Activated B cell treated with CpG ODN at 0.5 μM for 24 hours (primary cell): ENCODE measurements around the gene TSPAN12. TPM values are rescaled to one million over a fixed set of nuclear protein-coding genes. Genes with fewer than 3 reads are reported as not detected.

Experiments used
- ATAC-seq: fragments of 200-7000 bp; cut with Tn5 transposase; one replicate; pipeline ENCODE4 v1.10.0; 2021; ENCODE audit warnings: low read depth, mild to moderate bottlenecking, moderate library complexity
- CTCF ChIA-PET: fragments of 350-600 bp; sonication (Branson Sonifier 250); formaldehyde crosslinking; loops from one replicate; lab custom pipeline; 2021; ENCODE audit warnings: antibody characterized with exemption; lab: Charles Lee
- POLR2A ChIA-PET: fragments of 350-600 bp; sonication (Branson Sonifier 250); formaldehyde crosslinking; loops from one replicate; lab custom pipeline; 2021; ENCODE audit warnings: antibody characterized with exemption; lab: Charles Lee
- DNase-seq: peaks from one replicate; pipeline ENCODE4 v3.0.0; 2022
- H3K27ac Mint-ChIP-seq: one replicate; pipeline ENCODE4 v1.8.0; 2020; ENCODE audit warnings: mixed read lengths
- H3K27me3 Mint-ChIP-seq: one replicate; pipeline ENCODE4 v1.8.0; 2021; ENCODE audit warnings: mixed read lengths
- H3K36me3 Mint-ChIP-seq: one replicate; pipeline ENCODE4 v1.8.0; 2021; ENCODE audit warnings: low read depth, mixed read lengths
- H3K4me1 Mint-ChIP-seq: one replicate; pipeline ENCODE4 v1.8.0; 2021; ENCODE audit warnings: mixed read lengths
- H3K4me3 Mint-ChIP-seq: one replicate; pipeline ENCODE4 v1.8.0; 2020; ENCODE audit warnings: mild to moderate bottlenecking, mixed read lengths
- H3K9me3 Mint-ChIP-seq: one replicate; pipeline ENCODE4 v1.8.0; 2020; ENCODE audit warnings: mixed read lengths
- intact Hi-C: fragments of 100-400 bp; cut with micrococcal nuclease; formaldehyde crosslinking; loops from one replicate; pipeline ENCODE4 v1.15.1; 2024
- total RNA-seq: library from RNA; stranded (reverse); gene quantifications from 2 replicates; pipeline ENCODE4 v1.2.3, GENCODE V29; 2022
- TF ChIP-seq, protein P1 (sequence below): fragments of 200-600 bp; IDR thresholded peaks from one replicate; pipeline ENCODE4 v1.8.0; 2022; ENCODE audit warnings: antibody characterized with exemption, mild to moderate bottlenecking

TSPAN12 gene
- total RNA-seq, 1 donor from 2014 or later, result not detected

DNA sequence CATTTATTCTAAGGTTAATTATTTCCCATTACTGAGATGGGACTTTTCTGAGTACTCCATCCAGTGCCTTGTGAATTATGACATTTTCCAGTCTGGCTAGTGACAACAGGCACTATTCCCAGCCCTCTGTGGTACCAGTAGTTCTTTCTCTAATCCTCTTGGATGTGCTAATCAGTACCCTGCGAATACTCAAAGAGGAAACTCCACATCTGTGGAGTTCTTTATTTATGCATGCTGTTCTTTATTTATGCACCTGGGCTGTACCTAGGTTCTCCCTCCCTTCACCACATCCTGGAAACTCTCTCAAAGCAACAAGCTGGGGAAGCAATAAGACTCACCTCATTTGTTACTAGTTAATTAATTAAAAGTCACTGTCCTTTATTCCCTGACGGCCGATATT is 83.5 kb downstream of the TSPAN12 start:
- intact Hi-C loops, result no loop called here
- no peak overlapping the region for H3K4me3 Mint-ChIP-seq
- CTCF ChIA-PET, result no interaction called here
- TF ChIP-seq, protein P1, sequence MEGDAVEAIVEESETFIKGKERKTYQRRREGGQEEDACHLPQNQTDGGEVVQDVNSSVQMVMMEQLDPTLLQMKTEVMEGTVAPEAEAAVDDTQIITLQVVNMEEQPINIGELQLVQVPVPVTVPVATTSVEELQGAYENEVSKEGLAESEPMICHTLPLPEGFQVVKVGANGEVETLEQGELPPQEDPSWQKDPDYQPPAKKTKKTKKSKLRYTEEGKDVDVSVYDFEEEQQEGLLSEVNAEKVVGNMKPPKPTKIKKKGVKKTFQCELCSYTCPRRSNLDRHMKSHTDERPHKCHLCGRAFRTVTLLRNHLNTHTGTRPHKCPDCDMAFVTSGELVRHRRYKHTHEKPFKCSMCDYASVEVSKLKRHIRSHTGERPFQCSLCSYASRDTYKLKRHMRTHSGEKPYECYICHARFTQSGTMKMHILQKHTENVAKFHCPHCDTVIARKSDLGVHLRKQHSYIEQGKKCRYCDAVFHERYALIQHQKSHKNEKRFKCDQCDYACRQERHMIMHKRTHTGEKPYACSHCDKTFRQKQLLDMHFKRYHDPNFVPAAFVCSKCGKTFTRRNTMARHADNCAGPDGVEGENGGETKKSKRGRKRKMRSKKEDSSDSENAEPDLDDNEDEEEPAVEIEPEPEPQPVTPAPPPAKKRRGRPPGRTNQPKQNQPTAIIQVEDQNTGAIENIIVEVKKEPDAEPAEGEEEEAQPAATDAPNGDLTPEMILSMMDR, result no peak
- H3K9me3 Mint-ChIP-seq, result no peaks in the 10 kb centered on the region
- H3K4me1 Mint-ChIP-seq, result no peaks in the 10 kb centered on the region
- DNase-seq (no peak), ATAC-seq (no peak)
- POLR2A ChIA-PET, result no interaction called here
- H3K36me3 Mint-ChIP-seq, result no peaks in the 10 kb centered on the region
- H3K27ac Mint-ChIP-seq, result no peak overlapping the region
- peaks cover 2% of the 10 kb centered on the region for H3K27me3 Mint-ChIP-seq

DNA sequence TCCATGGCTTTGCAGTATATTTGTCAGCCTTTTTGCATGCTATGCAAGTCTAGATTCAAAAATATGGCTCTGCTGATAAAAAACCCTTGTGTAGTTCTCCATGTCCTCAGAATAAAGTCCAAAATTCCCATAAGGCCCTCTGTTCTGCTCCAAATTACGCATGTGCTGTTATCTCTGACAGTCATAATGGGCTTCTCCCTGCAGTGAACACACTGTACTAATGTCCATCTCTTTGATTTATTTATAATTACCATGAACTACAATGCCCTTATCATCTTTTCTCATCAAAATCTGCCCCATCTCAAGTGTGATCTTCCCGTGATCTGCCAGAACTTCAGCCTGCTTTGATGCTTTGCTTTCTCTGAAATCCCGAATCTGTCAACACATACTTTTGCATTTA is 87.7 kb downstream of the TSPAN12 start:
- no peaks in the 10 kb centered on the region for H3K36me3 Mint-ChIP-seq
- ChIA-PET POLR2A (no interaction called here), CTCF (no interaction called here)
- intact Hi-C loops, result no loop called here
- ATAC-seq, result no peak
- H3K4me3 Mint-ChIP-seq, result no peak overlapping the region
- H3K9me3 Mint-ChIP-seq, result no peaks in the 10 kb centered on the region
- no peak overlapping the region for H3K27ac Mint-ChIP-seq
- no peak for DNase-seq
- H3K4me1 Mint-ChIP-seq, result no peaks in the 10 kb centered on the region
- TF ChIP-seq, protein P1, result no peak
- H3K27me3 Mint-ChIP-seq, result no peaks in the 10 kb centered on the region

DNA sequence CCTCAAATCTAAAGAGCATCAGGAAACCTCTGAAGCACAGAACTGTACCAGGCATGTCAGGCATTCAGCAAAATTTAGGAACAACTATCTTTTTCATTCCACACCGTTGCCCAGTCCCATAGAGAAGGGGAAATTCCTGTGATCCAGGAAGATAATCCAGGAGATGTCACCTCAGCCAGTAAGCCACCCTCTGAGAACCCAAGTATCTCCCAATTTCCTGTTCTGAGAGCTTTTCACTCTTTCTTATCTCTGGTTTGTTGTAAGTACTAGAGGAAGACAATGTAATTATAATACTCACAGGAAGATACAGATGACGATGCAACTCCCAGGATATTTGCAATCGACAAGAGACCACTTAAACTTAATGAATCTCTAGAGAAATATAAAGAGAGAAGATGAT is 97.1 kb downstream of the TSPAN12 start:
- no peak for DNase-seq

DNA sequence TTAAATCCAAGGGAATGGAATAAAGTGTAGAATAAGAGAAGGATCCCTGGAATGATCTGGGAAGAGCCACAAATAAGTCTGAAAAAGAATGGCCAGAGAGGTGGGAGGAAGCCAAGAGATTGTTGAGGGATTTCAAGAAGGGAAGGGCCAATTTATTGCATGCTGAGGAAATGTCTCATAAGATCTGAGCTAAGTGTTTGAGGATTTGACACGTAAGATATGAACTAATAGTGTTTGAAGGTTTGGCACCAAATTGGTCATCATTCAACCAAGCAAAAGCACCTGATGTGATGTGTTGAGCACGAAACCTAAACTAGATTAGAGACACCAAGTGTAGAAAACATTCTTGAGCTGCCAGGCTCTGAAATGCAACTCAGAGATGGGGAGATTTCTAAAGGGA is 97.9 kb downstream of the TSPAN12 start:
- no peaks in the 10 kb centered on the region for H3K4me1 Mint-ChIP-seq
- no peak for DNase-seq
- H3K9me3 Mint-ChIP-seq, result no peaks in the 10 kb centered on the region
- CTCF ChIA-PET, result no interaction called here
- no peak overlapping the region for H3K4me3 Mint-ChIP-seq
- POLR2A ChIA-PET, result no interaction called here
- H3K36me3 Mint-ChIP-seq, result no peaks in the 10 kb centered on the region
- H3K27me3 Mint-ChIP-seq, result no peaks in the 10 kb centered on the region
- H3K27ac Mint-ChIP-seq, result no peak overlapping the region
- TF ChIP-seq, protein P1, result no peak
- no peak for ATAC-seq
- intact Hi-C loops, result no loop called here

More for the DNA sequence above, 97.1 kb downstream of the TSPAN12 start:
- TF ChIP-seq, protein P1, result no peak
- Mint-ChIP-seq H3K36me3 (no peaks in the 10 kb centered on the region), H3K4me3 (no peak overlapping the region), H3K27me3 (no peaks in the 10 kb centered on the region), H3K4me1 (no peaks in the 10 kb centered on the region), H3K9me3 (no peaks in the 10 kb centered on the region), H3K27ac (no peak overlapping the region)
- intact Hi-C loops, result no loop called here
- no peak for ATAC-seq
- ChIA-PET CTCF (no interaction called here), POLR2A (no interaction called here)

DNA sequence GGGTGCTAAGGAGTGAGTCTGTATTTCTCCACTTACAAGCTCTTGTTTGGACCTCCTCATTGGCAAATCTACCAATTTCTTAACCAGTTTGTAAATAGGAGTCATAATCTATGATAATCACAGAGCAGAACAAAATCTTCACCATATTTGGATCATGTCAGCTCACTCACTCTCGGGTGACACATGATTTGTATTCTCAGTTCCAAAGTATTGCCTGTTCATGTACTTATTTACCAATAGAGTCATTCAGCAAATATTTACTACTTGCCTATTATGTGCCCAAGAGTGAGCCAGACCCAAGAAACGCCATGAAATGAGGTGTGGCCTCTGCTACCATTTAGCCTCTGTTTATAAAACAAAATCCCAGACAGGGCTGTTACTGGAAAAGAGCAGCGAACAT is 114.8 kb downstream of the TSPAN12 start:
- no peak overlapping the region for H3K4me3 Mint-ChIP-seq
- no peaks in the 10 kb centered on the region for H3K9me3 Mint-ChIP-seq
- H3K36me3 Mint-ChIP-seq, result no peaks in the 10 kb centered on the region
- ATAC-seq (no peak), DNase-seq (no peak)
- no peaks in the 10 kb centered on the region for H3K27me3 Mint-ChIP-seq
- ChIA-PET CTCF (no interaction called here), POLR2A (no interaction called here)
- H3K4me1 Mint-ChIP-seq, result no peaks in the 10 kb centered on the region
- intact Hi-C loops, result no loop called here
- TF ChIP-seq, protein P1, result no peak
- no peak overlapping the region for H3K27ac Mint-ChIP-seq
